Adipose tissue (tissue), 3 donors: ENCODE measurements around the gene FAM20A. TPM values are rescaled to one million over a fixed set of nuclear protein-coding genes. Genes with fewer than 3 reads are reported as not detected.
"Not testable (repeated sequence)": the region's sequence is repeated elsewhere in the genome, so short reads cannot be mapped to it uniquely, and the experiment has no call there.

Experiments
- H3K27ac ChIP-seq: one replicate; pipeline ENCODE4 v1.5.1; 2013; ENCODE audit warnings: low read depth, low read length
- WGBS, 3 donors: extraction: QIAGEN DNeasy Blood & Tissue Kit; methylation state at CpG; one replicate each; pipeline ENCODE4 v1.1.7; 2013; 5-methylcytosine and 5-hydroxymethylcytosine counted together
- polyA plus RNA-seq, 3 donors: library from polyadenylated mRNA; stranded (reverse); fragments of 200-250 nt; gene quantifications; one replicate each; pipeline ENCODE4 v1.2.3, GENCODE V29; 2013
- donor health status: healthy with polysubstance abuse.
- donor health status: Bipolar disorder and iron deficiency.
- donor health status: healthy.

The FAM20A gene
- polyA plus RNA-seq, 3 donors: 2.1 to 24.1 (median 21.7) TPM

DNA sequence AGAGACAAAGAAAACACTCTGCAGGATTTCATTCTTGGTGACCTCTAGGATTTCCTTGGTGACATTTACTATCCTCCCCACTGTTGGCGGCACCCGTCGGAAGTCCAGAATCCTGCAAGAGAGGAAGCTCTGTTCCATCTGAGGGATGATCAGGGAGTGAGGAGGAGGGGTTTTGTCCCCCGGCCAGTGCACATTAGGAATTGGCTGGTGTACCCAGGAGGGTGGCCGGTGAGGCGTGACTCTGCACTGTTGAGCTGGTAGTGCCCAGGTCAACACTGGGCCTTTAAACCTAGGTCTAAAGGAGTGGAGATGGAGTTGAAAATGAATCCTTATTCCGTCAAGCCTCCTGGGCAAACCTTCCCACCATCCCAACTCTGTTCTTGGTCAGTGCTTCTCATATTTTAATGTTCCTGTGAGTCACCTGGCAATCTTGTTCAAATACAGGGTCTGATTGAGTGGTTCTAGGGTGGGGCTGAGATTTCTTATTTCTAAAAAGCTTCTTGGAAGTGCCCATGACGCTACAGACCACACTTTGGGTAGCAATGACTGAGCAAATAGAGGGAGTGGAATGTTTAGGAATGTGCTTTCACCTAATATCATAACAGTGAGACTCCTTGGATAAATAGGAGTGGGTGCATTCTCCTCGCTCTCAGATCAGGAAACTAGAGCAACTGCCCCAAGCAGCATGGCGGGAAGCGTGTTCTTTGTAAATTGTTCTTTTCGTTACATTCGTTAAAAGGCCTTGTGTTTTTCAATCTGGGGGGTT lies 58.3 kb downstream of the FAM20A start:
- WGBS, 3 donors: 91 to 96% (median 96%) methylated on average over 13 of the region's 13 CpGs
- no peak overlapping the region for H3K27ac ChIP-seq

DNA sequence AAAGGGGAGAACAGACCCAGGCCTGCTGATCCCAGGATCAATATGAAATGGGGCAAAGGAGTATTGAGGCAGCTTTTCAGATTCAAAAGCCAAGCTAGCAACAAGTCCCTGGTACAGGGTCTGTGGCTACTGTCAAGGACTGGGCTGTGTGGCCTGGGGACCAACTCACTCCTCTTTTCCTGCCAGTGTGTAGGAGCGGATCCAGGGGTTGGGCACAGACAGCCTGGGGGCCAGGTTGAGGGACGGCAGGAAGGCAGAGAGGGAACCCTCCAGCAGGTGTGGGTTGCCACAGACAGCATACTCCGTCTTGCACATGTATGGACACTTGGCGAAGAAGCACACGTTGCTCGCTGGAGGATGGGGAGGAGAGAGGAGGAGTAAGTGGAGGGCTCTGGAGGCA lies 59.4 kb downstream of the FAM20A start:
- H3K27ac ChIP-seq: no peak overlapping the region
- WGBS, 3 donors: 83 to 90% (median 87%) methylated on average over 6 of the region's 6 CpGs

- no peak overlapping the region for H3K27ac ChIP-seq
- WGBS, 3 donors: 87 to 98% (median 90%) methylated on average over 8 of the region's 8 CpGs
These were observed 60.2 kb downstream of the FAM20A start for GRCh38 chr17:68540981-68541380.

DNA sequence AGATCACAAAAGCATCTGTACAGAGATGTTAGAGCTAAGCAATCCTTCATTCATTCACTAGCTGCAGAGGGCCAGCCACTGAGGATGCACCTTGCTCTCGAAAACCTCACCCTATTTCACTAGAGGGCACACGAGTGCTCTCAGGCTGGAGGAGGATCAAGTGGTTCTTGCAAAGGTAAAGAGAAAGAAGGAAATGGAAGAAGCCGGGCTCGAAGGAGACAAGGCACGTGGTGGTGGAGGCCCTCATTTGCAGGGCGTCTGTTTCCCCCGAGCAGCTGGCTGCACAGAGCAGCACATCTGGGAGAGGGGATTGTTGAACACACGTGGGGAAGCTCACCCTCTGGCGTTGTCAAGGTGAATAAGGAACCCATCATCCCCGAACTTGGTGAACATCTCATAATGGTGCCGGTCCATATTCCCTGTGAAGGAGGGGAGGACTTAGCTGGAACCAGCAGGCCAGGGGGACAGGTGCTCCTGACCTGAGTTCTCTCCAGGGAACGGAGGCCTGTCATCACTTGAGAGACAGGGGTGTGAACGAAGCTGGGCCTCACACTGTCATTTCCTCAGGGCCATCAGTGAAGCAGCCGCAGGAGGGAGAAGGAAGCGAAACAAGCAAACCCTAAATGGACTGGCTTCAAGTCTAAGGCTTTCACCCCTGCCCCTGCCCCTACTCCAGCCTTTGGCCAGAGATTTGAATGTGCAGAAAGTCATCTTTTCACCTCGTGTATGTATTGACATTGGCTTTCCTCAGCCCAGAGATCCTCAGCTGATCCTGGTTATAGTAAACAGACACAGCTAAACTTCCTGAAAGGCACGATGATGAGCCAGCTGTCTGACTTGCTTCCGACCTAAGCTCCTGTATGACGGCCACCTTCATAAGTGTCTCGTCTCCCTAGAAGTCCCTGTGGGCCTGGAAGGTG lies 61.4 kb downstream of the FAM20A start:
- WGBS, 3 donors: 66 to 74% (median 66%) methylated on average over 20 of the region's 20 CpGs
- no peak overlapping the region for H3K27ac ChIP-seq

GRCh38 chr17:68535922-68536321 lies 65.2 kb downstream of the FAM20A start:
- 55 to 83% (median 79%) methylated on average over 3 of the region's 3 CpGs for WGBS, 3 donors
- H3K27ac ChIP-seq: no peak overlapping the region

DNA sequence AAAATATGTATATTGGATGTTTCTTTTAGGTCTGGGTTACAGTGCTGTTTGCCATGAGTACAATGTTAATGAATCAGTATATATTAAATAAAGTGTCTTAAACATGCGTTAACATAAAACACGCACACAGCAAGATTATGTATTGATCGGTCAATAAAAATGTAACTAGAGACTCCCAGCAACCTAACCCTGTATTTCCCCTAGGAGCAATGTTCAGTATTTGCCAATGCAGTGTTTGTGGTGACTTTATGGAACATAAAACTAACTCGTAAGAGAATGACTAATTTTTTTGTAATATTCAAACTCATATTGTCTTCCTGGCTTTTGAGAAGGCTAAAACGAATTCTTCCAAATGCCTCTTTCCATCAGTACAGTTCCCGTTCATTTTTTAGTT lies 66.5 kb downstream of the FAM20A start:
- no peak overlapping the region for H3K27ac ChIP-seq
- WGBS, 3 donors: 76 to 85% (median 79%) methylated on average over 6 of the region's 6 CpGs

- no peak overlapping the region for H3K27ac ChIP-seq
- 68 to 83% (median 75%) methylated on average over 6 of the region's 6 CpGs for WGBS, 3 donors
These were observed 67.1 kb downstream of the FAM20A start for GRCh38 chr17:68533887-68534694.

- WGBS, 3 donors: 89 to 92% (median 91%) methylated on average over 3 of the region's 3 CpGs
These were observed 68.3 kb downstream of the FAM20A start for GRCh38 chr17:68532826-68533225.

GRCh38 chr17:68531252-68531651 lies 69.9 kb downstream of the FAM20A start:
- H3K27ac ChIP-seq: no peak overlapping the region
- WGBS, 3 donors: 86 to 91% (median 86%) methylated on average over 4 of the region's 4 CpGs

More at GRCh38 chr17:68532826-68533225, 68.3 kb downstream of the FAM20A start:
- no peak overlapping the region for H3K27ac ChIP-seq

DNA sequence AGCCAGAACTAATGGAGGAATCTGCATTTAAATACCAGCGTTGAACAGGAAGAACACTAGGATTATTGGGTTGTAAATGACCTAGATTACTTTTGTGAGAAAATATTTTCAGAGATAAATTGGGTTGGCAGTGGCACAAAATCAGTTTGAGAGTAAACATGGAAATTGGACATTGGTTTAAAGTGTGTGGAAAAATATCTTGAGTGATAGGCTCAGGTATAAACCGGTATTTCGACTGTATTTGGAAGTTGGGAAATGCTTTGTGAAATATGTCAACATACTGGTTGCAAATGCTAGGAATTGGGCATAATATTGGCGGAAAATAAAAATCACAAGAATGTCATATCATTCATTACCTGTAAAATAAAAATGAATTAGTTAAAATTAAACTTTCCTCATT lies 73.9 kb downstream of the FAM20A start:
- no peak overlapping the region for H3K27ac ChIP-seq

DNA sequence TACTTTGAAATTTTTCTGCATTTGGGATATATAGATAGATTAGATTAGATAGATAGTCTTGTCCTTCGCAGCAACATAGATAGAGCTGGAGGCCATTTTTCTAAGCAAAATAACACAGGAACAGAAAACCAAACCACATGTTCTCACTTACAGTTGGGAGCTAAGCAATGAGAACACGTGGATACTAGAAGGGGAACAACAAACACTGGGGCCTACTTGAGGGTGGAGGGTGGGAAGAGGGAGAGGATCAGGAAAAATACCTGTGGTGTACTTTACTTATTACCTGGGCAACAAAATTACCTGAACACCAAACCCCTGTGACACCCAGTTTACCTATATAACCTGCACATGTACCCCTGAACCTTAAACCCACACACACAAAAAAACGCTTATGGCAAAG lies 74.6 kb downstream of the FAM20A start:
- H3K27ac ChIP-seq: no peak overlapping the region
- 70 to 80% (median 78%) methylated on average over 3 of the region's 3 CpGs for WGBS, 3 donors

More for the DNA sequence above, 73.9 kb downstream of the FAM20A start:
- WGBS, 3 donors: 32 to 84% (median 81%) methylated on average over 4 of the region's 4 CpGs

DNA sequence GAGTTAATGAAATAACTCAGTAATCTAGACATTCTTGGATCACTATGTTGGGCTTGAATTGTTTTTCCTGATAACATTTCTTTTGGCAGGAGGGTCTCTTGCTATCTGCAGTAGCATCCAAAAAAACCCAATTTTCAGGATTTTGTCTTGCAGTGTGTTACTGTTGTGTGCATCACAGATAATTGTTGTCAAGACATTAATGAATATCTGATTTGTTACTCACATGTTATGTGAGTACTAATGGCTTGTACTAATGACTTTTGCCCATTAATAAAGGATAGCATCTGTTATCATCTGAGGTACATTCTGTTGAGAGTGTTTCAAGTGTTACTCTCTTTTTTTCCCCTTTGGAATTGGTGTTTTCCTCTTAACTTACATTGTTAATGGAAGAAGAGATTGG lies 78.9 kb downstream of the FAM20A start:
- H3K27ac ChIP-seq: no peak overlapping the region

GRCh38 chr17:68519911-68520310 lies 81.3 kb downstream of the FAM20A start:
- WGBS, 3 donors: 80 to 97% (median 81%) methylated on average over 1 of the region's 1 CpG
- H3K27ac ChIP-seq: no peak overlapping the region

- 74 to 93% (median 76%) methylated on average over 3 of the region's 3 CpGs for WGBS, 3 donors
- H3K27ac ChIP-seq: not testable (repeated sequence)
These were observed 82.1 kb downstream of the FAM20A start for GRCh38 chr17:68519051-68519450.

GRCh38 chr17:68518063-68518815 lies 82.9 kb downstream of the FAM20A start:
- H3K27ac ChIP-seq: no peak overlapping the region
- WGBS, 3 donors: 94 to 96% (median 95%) methylated on average over 9 of the region's 9 CpGs

- 94 to 98% (median 96%) methylated on average over 3 of the region's 3 CpGs for WGBS, 3 donors
- not testable (repeated sequence) for H3K27ac ChIP-seq
These were observed 83.6 kb downstream of the FAM20A start for GRCh38 chr17:68517605-68518004.

GRCh38 chr17:68516732-68517131 lies 84.4 kb downstream of the FAM20A start:
- H3K27ac ChIP-seq: no peak overlapping the region
- 71 to 94% (median 73%) methylated on average over 1 of the region's 1 CpG for WGBS, 3 donors
